Suppressor macrophage treated with lipopolysaccharide for 4 hours (primary cell): ENCODE measurements around the gene PLPP7.
"Not testable (repeated sequence)": the region's sequence is repeated elsewhere in the genome, so short reads cannot be mapped to it uniquely, and the experiment has no call there.

Experiments
- DNase-seq: peaks from one replicate; pipeline ENCODE4 v3.0.0-alpha.2; 2020

Gene PLPP7

DNA sequence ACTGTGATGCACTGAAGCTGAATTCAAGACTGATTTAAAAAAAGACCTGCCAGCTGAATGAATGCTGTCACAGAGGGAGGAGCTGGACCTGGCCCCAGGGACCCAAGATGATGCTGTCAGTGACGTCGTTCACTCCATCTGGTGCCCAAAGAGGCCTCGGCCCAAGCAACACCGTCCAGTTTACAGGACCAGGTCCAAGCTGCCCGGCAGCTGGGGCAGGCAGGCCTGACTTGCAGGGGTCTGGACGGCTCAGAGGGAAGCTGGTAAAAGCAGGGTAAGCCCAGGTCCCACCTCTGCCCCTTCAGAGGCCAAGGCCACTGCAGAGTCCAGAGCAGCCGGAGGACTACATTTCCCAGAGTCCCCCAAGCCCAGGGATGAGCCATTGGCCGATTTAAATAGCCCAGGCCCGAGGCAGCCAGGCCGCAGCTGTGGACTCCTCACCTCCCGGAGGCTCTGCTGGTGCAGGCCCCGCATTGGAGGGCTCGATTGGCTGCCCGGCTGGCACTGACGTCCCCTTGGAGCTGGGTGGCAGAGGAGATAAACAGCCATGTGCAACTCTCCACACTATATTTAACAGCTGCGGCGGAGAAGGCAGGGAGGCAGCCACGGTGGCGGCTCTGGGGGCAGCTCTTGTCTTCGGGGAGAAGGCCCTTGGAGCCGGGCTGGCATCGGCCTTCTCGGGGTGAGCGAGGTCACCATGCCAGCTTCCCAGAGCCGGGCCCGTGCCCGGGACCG, at the start of gene PLPP7:
TSS of gene PLPP7 (plus strand) at position 423 of the 735 bp plus-strand sequence. CDS start at position 698, 275 bp downstream.
- DNase-seq: peak; percentile 49

DNA sequence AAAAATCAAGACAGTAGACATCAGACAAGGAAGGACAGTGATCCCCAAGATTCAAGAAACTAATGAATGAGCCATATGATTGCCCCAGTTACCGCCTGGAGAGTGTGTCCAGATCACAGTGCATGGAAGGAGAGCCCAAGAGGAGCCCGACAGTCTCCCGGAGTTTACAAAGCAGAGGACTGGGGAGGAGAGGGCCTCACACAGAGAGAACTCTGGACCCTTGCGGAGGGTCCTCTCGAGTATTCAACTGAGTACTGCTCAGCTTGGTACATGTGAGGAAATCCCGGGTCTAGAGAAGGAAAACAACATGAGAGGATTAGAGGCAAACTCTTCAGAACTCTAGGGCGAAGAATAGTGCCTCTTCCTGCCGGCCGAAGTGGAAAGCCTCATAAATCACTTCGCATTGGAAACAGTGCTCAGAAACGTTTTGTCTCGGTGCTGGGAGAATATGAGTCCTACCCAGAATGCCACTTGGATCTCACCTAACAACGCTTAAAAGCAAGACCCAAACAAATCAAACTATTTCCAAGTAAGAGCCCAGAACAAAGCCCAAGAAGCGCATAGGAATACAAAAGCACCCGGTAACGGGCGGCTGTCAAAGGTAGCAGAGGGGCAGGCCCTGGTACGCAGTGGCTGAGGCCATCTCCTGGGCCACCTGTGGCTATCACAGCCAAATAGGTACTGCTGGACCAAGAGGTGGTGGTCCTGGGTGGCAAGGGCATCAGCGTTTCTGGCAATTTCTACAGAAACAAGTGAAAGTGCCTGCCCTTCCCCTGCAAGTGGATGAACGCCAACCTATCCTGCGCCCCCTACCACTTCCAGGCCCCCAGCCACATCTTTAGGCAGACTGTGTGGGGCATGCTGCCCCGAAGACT, 49.2 kb upstream of the PLPP7 start:
- no peak for DNase-seq

DNA sequence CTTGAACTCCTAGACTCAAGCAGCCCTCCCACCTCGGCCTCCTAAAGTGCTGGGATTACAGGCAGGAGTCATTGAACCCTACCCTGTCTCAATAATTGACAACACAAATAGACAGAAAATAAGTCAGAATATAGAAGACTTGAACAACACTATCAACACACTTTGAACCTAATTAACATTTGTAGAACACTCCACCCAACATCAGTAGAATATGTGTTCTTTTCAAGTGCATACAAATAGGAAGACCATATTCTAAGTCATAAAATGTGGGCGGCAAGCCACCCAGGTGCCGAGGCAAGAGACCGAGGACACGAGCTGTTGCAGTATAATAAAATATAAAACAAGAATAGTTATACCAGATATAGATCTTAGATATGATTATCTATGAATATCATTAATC, 45.2 kb upstream of the PLPP7 start:
- DNase-seq: not testable (repeated sequence)

DNA sequence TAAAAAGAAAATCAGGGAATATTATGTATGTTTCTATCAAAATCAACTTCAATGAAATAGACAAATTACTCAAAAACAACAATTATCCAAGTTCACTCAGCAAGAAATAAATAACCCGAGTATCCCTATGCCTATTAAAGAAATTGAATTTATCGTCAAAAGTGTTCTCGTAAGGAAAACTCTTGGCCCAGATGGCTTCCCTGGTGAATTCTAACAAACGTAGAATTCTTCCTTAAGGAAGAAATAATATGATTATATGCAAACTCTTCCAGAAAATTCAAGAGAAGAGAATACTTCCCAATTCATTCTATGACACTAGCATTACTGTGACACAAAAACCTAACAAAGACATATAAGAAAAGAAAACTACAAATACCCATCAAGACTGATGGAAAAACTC, 42.9 kb upstream of the PLPP7 start:
- DNase-seq: no peak

DNA sequence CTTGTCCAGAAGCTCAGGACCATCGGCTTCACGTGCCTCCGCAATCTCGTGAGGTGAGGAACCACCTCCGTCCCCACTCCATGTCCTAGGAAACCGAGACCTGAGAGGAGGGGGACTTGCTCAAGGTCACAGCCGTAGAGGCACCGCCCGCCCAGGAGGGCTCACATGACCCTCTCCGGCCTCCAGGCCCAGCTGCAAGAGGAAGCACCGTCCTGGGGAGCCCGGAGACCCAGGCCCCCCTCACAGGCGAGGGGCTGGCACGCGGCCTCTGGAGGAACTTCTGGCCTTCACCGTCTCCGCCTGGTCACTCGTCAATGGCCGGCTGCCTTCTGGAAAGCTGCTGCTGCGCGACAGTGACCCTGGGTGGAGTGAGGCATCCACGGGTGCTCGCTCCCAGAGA, 37.4 kb upstream of the PLPP7 start:
- DNase-seq: peak; percentile 18

DNA sequence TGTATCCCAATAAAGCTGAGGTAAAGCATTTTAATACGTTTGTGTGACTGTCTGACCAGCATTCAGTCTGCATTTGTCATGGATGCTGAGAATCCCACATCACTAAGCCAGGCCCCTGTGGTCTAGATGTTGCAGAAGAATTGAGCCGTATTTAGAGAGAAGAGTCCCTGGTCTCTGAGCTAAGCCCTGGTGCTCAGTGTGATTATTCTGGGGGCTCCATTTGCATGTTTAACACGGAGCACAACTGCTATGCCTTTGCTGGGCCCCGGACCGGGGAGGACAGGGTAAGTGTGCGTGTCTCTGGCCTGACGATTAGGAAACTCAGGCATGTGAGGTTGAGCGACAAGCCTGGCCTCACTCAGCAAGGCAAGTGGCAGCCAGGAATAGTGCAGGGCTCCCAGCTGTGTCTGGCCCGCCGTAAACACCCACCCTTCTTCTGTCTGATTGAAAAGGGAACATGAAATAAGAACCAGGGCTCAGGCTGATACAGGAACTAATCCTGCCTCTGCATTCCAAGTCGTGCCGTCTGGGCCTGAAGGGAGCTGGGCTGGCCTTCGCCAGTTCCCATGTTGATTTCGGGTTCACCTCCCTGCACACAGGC, 35.5 kb upstream of the PLPP7 start:
- peak; percentile 87 for DNase-seq

DNA sequence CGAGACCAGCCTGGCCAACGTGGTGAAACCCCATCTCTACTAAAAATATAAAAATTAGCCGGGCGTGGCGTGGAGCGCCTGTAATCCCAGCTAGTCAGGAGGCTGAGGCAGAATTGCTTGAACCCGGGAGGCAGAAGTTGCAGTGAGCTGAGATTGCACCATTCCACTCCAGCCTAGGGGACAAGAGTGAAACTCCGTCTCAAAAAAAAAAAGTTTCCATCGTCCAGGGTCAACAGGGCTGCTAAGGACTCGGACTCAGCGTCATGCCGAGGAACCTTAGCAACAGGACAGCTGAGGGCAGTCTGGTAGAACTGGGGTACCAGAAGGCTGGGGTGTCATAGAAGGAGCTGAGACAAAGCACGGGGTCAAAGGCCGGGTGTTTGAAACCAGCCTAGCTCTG, 34.9 kb upstream of the PLPP7 start:
- DNase-seq: peak; percentile 27

DNA sequence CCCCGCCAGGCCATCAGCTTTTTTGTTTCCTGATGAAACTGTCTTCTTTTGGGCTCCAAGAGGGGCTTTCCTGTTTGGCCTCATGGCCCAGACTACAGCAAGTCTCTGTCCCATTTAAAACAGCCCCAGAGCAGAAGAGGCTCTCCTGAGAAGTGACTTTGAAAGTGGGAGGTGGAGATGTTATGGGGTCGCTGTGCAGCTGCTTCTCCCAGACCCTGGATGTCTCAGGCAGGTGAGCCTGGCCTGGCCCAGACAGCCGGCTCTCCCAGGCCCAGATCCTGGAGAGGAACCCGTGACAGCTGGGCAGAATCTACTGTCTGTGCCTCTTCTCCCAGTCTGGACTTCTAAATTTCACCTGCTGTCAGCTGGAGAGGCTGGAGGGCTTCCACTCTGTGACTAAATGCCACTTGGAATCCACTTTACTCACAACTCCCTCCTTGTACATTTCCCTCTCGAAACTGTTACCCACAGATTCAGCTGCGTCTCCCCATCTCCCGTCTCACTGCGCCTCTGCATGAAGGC, 33.8 kb upstream of the PLPP7 start:
- DNase-seq: no peak

DNA sequence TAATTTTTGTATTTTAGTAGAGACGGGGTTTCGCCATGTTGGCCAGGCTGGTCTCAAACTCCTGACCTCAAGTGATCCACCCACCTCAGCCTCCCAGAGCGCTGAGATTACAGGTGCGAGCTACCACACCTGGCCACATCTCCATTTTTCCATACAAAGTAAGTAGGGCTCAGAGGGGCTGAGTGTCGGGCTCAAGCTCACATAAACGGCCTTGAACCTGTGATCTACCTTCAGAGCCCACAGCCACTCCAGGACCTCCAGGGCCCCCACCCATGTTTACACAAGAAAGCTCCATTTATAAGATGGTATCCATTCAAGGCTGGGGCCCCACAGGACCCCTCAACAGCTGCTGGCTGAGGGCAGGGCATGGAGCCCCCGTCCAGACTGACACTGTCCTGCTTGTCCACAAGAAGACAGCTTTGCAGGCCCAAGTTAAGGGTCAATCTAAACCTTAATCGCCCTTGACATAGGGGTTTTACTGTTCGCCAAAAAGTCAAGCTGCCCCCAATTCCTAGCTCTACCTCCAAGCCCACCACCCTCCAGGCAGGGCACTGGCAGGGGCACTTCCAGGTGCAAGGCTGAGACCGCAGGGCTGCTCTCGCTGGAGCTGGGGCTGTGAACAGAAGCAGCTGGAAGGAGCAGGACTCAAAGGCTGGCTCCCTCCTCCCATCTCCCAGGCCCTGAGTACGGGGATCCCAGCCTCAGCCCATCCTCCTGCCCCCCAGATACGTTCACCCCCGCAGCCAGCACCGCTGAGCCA, 32.1 kb upstream of the PLPP7 start:
- DNase-seq: no peak

DNA sequence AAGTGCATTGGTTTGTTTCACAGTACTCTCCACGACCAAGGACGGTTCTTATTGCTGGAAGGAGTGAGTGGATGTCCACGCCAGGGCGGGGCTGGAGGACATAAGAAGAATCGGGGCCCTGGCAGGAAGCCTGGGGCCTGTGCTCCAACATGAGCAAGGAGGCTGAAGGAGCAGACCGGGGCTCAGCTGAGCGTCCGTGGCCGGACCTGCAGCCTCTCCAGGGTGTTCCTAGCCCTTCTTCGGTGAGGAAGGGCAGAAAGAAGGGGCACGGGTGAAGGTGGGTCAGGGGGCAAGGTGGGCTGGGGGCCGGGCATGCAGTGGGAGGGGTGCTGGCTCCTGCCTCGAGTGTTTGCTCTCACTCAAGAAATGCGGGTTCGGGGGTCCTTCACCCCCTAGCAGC, 31.3 kb upstream of the PLPP7 start:
- no peak for DNase-seq

DNA sequence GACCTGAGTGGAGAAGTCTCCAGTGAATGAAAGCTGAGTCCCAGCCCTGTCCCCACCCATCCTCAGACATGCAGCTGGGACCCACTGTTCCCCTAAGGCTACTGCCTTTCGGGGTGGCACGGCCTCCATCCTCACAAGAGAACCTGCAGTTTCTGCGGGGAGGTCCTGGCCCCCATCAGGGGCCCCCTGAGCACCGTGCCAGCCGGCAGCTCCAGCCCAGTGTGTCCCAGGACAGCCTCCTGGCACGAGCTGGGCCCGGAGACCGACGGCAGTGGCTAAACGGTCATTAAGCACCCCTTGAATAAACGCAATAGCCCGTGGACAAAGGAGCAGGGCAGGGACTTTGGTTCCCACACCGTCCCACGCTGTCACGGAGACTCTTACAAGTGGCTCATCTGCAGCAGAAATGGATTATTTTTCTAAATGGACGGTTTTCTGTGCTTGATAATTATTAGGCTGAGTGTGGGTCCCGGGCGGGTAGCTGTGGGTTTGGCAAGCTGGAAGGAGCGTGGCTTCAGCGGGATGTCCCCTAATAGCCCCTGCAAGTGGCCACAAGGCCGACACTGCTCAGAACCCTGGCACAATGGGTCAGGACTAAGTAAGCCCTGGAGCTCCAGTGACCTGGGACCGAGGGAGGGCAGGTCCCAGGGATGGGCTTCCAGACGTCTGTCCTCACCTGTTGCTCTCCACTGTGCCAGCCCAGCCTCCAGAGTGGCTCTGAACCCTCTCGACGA, 30.7 kb upstream of the PLPP7 start:
- no peak for DNase-seq

DNA sequence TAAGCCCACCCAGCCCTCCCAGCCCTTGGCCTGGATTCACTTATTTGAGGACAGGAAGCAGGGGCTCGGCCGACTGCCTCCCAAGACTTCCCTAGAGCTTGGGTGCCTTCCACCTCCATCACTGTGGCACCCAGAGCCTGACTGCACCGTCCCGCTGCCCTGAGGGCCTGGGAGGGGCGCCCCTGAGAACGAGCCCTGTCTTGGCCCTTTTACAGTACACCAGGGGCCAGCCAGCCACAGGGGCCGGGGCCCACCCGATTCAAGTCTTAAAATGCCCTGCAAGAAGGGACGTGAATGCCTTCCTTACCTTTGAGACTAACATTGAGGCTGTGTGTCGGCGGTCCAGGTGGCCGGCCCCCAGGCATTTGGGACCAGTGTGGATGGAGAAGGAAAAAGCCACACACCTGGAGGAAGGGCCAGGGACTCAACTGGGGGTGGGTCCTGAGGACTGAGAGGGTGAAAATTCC, 30.1 kb upstream of the PLPP7 start:
- no peak for DNase-seq

DNA sequence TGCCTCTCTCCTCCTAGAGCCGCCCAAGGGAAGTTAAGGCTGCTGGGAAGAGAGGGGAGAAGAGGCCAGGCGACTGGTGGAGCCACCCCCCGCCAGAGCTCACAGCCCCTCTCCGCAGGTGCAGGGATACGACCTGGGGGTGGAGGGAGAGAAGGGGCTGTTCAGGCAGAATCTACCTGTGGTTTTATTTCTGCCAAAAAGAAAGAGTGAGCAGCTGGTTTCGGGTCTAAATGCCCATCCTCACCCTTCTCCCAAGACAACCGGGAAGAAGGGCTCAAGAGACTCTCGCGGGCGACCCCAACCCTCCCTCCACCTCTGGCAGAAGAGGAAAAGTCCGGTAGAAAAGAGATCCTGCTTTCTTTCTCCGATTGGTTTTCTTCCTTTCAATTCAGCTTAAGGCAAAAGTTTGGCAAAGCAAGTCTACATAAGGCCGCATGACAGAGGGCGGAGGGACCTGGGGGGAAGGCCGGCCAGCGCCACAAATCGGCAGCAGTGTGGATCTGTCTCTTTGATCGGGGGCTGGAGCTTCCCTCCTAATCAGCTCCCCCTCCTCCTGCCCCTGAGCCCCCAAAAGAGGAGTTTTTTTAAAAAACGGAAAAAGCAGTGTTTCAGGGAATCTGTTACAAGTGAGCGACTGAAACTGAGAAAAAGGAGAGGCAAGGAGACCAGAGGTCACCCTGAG, 29.5 kb upstream of the PLPP7 start:
- DNase-seq: no peak

DNA sequence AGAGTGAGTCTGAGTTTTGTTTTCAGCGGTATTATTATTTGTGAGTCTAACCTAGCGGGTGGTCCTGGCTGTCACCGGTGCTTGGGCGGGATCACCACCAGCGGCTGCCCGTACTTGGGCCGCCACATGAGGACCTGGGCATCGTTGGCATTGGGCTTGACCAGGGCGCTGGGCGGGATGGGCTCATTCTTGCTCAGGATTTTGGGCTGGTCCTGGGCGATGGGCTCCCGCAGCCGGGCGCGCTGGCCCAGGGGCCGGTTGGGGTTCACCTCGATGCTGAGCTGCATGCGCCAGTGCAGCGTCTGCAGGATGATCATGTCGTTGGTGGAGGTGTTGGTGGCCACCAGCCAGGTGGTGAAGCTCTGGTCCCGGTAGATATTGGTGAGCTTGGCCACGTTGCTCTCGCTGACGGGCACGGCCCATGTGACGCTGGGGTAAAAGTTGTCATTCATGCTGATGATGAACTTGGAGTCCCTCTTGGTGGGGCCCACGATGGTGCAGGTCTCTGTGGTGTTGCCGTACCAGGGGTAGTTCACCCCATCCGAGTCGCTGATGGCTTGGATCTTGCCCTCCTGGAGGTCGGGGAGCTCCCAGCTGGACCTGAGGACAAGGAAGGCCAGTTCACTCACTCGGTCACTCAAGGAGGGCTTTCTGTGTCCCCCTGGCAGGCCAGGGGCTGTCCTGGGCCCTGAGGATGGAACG, 28.6 kb upstream of the PLPP7 start:
- DNase-seq: no peak

DNA sequence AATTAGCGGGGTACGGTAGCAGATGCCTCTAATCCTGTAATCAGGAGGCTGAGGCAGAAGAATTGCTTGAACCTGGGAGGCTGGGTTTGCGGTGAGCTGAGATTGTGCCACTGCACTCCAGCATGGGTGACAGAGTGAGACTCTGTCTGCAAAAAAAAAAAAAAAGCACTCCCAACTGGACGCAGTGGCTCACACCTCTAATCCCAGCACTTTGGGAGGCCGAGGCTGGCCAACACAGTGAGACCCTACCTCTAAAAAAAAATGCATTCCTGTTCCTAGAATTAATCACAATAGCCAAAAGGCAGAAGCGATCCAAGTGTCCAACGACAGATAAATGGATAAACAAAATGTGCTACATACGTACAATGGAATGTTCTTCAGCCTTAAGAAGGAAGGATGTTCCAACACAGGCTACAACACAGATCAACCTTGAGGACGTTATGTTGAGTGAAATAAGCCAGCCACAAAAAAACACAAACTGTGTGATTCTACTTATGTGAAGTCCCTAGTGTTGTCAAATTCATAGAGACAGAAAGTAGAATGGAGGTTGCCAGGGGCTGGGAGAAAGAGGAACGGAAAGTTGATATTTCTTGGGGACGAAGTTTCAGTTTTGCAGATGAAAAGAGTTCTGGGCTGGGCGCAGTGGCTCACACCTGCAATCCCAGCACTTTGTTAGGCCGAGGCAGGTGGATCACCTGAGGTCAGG, 27.0 kb upstream of the PLPP7 start:
- peak; percentile 76 for DNase-seq

DNA sequence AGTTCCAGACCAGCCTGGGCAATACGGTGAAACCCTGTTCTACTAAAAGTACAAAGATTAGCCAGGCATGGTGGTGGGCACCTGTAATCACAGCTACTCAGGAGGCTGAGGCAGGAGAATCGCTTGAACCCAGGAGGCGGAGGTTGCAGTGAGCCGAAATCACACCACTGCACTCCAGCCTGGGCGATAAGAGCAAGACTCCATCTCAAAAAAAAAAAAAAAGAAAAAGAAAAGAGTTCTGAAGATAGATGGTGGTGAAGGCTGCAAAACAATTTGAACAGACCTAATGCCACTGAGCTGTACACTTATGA, 26.5 kb upstream of the PLPP7 start:
- not testable (repeated sequence) for DNase-seq

DNA sequence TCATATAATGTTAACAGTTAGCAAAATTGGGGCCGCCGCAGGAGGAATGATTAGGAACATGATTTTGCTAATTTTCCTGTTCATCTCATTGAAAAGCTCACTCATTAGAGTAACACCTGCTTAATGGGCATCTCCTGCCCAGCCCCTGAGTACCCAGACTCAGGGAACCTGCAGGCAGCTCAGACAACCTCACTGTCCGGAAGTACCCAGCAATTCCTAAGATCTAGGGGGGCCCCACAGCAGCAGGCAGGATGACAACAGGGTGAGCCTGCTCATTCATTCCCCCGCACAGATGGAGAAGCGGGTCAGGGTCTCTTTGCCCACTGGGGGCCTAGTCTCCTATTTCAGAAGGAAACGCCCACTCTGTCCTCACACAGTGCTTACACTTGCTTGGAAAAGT, 25.8 kb upstream of the PLPP7 start:
- DNase-seq: no peak

DNA sequence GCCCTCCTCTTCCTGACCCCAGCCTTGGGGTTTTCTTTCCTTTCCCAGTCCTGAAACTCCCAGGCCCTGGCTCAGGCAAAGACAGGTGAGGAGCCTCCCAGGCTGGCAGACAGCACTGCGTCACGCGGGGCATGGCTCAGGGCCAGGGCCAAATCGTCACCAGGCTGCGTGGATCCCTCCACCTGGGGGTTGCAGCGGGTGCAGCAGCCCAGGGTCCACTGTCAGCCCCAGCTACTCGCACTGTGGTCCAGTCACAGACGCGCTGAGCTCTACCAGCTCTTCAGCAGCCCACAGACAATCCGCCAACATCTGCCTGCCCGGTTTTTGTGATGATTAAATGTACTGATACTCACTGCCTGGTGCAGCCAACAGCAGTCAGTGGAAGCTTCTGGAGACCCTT, 25.3 kb upstream of the PLPP7 start:
- no peak for DNase-seq

DNA sequence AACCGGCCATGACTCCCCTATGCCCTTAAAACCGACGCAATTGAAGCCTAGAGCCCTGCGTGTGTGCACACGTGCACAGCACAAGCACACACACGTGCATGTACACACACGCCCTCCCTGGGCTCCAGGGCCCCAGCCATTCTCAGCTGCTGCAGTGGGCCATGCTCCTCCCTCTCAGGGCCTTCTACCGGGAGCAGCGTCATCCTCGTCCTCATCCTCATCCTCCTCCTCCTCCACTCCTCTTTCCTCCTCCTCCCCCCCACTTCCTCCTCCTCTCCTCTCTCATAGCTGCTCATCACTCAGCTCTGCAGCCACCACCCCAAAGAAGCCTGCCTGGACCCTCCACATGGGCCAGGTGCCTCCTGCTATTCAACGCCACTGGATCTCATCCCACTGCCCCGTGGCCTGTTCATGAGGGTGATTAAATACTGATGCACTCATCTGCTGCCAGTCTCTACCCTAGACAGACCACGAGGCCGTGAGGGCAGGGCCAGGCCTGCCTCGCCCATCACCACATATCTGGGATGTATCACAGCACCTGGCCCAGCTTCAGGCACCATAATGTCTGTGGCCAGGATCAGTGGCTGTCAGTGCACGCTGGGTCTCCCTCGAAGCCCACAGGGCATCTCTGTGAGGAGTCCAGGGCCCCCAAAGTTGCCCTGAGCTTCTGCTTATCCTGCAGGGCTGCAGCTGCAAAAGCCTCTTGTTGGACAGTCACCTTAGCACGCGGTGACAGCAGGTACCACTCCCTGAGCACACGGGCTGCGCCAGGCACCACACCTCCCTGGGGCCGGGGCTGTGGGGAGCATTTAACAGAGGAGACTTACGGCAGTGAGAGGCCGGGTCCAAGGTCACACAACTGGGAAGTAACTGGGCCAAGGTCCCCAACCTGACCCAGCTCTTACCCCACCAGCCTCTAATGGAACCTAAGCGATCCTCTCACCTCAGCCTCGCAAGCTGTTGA, 23.0 kb upstream of the PLPP7 start:
- no peak for DNase-seq
